Myocyte (in vitro differentiated cells): ENCODE measurements around the gene DCDC2C. TPM values are rescaled to one million over a fixed set of nuclear protein-coding genes. Genes with fewer than 3 reads are reported as not detected.
"Not testable (repeated sequence)": the region's sequence is repeated elsewhere in the genome, so short reads cannot be mapped to it uniquely, and the experiment has no call there.

Experiments
- DNase-seq: peaks from one replicate; pipeline ENCODE4 v3.0.0-alpha.2; 2012; ENCODE audit warnings: low read depth
- polyA plus RNA-seq: library from polyadenylated mRNA; unstranded; fragments of >200 nt; gene quantifications from one replicate; pipeline ENCODE4 v1.2.1, GENCODE V29; 2012; ENCODE audit warnings: missing spikeins
- total RNA-seq: library from RNA; depleted of rRNA; stranded (reverse); fragments of >200 nt; gene quantifications from 2 replicates; pipeline ENCODE4 v1.2.3, GENCODE V29; 2014

DCDC2C gene, protein sequence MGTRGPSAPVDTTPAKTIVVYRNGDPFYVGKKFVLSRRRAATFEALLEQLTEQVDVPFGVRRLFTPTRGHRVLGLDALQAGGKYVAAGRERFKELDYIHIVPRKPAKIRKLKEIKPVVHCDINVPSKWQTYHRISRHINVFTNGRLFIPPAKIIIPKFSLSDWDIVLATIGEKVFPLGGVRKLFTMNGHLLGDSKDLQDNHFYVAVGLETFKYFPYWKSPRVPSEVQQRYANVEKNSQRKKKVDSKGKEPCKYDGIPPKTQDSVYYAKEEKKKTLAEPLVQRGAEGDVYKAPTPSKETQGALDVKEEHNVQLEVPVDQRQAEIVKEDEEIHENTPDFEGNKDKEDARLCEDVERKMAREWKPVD
- not detected in 2 replicates for total RNA-seq
- polyA plus RNA-seq, result not detected

- no peak for DNase-seq
These were observed at the start of gene DCDC2C for GRCh38 chr2:3703236-3703756. Gene DCDC2C (plus strand): TSS chr2:3703575. CDS start chr2:3703752, 177 bp downstream.

GRCh38 chr2:3654011-3654410 lies 49.4 kb upstream of the DCDC2C start:
- no peak for DNase-seq

- DNase-seq, result no peak
These were observed 48.7 kb upstream of the DCDC2C start for GRCh38 chr2:3654531-3655225.

DNA sequence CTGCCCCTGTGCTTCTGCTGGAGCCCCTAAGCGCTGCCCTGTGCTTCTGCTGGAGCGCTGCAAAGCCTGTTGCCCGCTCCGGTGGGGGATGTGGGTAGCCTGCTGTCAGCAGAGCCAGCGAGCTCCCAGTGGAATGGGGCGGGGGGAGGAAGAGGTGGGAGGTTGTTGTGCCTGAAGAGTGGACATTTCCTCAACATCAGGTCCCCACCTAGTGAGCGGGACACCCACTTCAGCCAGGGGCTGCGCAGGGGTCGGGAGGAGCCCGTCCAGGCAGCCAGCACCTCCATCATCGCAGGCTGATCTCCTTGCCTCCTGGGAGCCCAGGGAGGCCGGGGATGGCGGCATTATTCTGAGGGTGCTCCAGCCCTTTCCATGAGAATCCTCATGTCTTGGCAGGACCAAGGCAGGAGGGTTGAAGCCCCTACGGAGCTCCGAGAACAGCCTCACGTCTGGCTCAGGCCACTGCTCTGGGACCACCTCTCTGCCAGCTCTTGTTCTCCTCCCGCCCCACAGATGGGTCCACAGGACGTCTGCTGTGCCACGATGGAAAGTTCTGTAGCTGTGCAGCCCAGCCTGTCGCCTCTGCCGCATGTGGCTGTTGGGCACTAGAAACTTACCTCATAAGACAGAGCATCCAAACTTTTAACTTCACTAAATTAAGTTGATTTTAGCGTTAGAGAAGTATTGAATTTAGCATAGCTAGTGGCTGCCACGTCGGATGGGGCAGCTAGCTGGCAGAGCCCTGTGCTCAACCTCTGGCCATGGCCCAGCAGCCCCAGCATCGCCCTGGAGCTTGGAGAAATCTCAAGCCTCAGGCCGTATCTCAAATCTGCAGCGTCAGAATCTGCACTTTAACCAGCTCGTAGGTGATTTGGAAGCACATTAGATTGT lies 47.3 kb upstream of the DCDC2C start:
- no peak for DNase-seq

DNA sequence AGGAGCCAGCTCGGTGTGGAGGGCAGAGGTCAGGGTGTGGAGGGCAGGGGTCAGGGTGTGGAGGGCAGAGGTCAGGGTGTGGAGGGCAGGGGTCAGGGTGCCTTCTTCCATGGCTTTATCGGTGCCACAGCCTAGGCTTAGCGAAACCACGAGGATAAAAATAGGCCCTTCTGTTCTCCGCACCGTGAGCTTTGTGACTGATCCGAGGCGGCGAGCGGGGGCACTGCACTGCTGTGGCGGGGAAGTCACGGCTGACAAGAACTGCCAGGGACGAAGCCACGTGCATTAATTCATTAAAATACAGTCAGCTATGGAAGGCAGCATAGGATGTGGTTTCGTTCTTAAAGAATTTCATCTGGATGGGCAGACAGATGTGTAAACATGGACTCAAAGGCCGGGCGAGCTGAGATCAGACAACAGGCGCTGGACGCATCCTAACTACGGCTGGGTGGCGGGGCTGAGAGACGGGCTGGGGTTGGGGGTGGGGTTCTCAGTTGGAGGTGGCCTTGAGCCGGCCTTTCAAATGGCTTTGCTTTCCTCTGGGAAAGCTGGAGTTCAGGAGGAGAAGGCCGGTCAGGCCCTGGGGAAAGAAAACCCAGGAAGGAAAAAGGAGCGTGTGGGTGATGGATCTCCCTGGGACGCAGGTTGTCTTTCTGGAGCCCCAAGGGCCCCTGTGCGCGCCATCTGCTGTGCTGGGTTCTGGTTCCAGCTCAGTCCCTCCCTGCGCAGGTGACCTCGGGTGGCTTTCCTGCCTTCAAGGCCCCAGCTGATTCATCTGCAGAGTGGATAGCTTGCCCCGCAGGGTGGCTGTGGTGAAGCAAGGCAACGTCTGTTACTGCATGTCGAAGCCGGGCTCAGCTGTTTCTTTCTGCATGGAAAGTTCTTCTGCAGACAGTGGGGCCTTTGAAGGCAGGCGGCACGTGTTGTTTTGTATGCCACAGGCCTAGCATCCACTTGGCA lies 46.3 kb upstream of the DCDC2C start:
- peak; percentile 33 for DNase-seq

DNA sequence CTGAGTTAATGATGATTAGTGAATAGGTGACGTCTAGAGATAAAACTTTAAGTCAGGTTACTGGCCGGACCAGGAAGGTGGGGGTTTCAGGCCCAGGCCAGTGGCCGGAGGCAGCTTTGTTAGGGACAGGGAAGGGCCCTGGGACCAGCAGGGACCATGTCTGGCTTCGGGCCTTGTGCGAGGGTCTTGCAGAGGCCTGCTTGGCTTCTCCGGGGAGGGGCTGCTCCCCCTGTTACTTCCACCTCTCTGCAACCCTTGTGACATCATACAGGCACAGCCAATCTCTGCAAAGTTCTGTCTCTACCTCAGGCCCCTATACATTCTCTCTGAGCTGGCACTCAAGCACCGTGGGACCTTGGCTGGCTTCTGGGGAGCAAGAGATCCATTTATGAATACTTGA lies 45.5 kb upstream of the DCDC2C start, which contains the start of gene ALLC:
Gene ALLC, plus strand, starts transcription at position 320 of the 400 bp plus-strand sequence. CDS start 12,958 bp downstream, outside the sequence.
- no peak for DNase-seq

GRCh38 chr2:3659447-3660432 lies 43.6 kb upstream of the DCDC2C start:
- DNase-seq, result peak; percentile 68

- DNase-seq, result not testable (repeated sequence)
These were observed 42.7 kb upstream of the DCDC2C start for GRCh38 chr2:3660640-3661039.

DNA sequence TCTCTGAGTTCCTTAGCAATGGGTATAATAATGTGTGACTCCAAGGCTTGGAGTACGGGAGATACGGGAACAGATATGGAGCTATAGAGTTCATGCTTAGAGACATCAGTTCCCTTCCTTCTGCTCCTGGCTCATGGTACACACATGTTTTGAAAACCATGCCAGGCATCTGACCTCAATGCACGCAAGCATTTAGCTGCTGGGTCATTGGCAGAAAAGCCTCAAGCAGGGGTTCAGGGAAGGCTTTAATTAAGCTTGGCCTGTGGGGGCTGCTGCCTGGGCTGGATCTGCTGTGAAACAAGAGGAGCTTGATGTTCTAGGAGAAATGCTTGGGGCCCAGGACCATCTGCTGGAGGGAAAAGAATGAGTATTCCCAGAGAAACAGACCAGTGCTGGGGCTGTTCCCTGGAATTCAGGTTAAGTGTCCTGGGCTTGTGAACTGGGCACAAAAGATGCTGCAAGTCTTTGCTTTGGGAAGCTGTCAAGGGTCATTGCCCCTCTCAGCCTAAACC lies 42.2 kb upstream of the DCDC2C start:
- DNase-seq, result no peak

DNA sequence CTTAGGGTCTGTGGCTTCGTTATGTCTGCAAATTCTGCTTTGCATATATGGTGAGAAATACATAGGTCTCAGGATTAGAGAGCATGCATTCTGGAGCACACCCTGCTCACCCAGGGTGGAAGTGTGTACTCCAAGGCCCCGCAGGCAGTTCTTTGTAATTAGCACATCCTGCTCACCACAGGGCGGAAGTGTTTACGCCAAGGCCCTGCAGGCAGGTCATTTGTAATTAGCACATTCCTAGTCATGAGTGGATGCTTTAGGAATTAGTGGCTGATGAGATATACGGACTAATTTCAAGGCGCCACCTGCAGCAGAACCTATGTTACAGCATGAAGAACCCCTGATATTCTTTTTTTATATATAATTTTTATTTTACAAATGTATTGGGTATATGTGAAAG lies 41.1 kb upstream of the DCDC2C start:
- DNase-seq, result no peak

GRCh38 chr2:3664118-3664517 lies 39.3 kb upstream of the DCDC2C start:
- no peak for DNase-seq

GRCh38 chr2:3664925-3665324 lies 38.5 kb upstream of the DCDC2C start:
- DNase-seq, result no peak

DNA sequence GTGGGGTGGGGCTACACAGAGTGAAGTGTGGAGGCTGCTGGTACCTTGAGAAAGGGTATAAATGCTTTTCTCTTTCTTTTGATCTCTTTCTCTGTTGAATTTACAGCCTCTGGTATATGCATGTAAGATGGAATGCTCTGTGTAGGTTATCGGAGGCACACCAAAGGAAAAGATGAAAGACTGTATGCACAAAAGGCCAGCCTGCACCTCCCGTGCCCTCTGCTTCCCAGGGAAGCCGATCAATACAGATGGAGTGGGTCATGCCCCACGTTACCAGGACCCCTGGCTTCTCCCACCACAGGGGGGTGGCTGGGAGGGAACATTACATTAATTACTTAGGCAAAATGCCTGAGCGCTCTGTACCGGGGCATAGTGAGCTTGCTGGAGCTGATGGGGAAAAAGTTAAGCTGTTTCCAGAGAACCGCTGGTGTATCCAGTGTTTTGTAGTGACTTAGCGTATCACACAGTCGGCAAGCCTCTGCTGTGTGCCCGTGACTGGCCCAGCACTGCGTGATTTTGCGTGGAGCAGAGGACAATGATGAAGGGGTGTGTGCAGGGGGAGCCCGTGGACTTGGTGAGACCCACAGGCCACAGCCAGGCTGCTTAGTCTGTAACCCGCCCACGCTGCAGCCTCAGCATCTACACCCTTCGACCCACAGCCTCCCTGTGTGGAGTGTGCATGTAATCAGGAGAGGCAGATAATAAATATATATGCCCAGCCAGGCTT lies 37.3 kb upstream of the DCDC2C start:
- DNase-seq, result no peak

DNA sequence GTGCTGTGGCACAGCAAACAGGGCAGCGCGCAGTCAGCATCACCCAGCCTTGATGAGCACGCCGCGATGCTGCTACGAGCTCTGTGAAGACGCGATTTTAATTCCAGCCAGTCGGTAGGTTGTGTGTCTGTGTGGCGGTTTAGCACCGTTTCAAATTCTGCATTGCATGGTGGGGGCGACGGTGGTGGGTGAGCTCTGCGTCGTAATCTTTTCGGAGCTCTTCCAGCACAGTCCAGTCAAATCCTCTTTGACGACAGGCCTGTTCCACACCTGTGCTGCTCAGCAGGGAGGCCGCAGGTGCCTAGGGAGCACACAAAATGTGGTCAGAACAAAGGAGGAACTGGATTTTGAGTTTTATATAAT lies 36.8 kb upstream of the DCDC2C start:
- DNase-seq, result no peak

GRCh38 chr2:3667151-3667631 lies 36.2 kb upstream of the DCDC2C start:
- DNase-seq, result no peak

DNA sequence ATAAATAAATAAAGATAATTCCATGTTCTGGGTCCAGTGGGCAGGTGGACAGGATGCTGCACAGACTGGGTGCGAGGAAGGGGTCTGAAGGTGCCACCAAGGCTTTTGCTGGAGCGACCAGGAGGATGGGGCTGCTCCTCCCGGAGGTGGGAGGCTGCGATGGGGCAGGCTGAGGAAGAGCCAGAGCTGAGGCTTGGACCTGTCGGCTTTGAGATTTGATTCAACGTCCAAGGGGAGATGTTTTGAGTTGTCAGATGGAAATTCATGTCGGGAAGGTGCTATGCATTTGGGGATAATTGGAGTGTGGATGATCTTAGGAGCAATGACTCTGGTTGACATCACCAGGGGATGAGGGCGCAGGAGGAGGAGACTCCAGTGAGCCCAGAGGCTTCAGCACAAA lies 33.7 kb upstream of the DCDC2C start:
- no peak for DNase-seq

- no peak for DNase-seq
These were observed 33.0 kb upstream of the DCDC2C start for GRCh38 chr2:3670376-3670775.

DNA sequence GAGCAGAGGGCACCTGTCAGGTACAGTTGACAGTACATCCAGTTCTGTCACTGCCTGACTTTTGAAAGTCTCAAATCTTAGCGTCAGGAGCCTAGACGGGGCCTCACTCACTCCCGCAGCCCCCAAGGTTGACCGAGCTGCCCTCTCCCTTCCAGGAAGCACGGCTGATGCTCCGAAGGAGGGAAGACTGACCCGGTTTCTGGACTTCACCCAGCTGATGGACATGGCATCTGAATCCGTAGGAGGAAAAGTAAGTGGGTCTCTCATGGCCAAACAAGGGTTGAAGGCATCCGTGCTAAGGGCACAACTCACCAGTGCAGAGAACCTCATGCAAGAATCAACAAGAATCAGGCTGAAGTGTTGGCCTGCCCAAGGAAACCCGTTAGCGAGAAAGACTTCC lies 32.4 kb upstream of the DCDC2C start:
- no peak for DNase-seq
